OCI-LY1 (cell line): ENCODE results near the gene NACC1.

Source experiments
- EZH2 ChIP-seq: fragments of 200-600 bp; sonication (generic), shearing (Covaris generic); IDR thresholded peaks from 2 replicates; pipeline ENCODE4 v1.8.0; 2017; ENCODE audit warnings: borderline replicate concordance, mixed run types, mild to moderate bottlenecking, antibody characterized with exemption, low read length, moderate library complexity, mixed read lengths
- TF ChIP-seq, protein P1 (sequence below): fragments of 200-600 bp; sonication (generic), shearing (Covaris generic); IDR thresholded peaks from 2 replicates; pipeline ENCODE4 v1.5.1; 2017; ENCODE audit warnings: mild to moderate bottlenecking, antibody characterized with exemption, low read length, moderate library complexity, mixed read lengths

- TF ChIP-seq, protein P1, sequence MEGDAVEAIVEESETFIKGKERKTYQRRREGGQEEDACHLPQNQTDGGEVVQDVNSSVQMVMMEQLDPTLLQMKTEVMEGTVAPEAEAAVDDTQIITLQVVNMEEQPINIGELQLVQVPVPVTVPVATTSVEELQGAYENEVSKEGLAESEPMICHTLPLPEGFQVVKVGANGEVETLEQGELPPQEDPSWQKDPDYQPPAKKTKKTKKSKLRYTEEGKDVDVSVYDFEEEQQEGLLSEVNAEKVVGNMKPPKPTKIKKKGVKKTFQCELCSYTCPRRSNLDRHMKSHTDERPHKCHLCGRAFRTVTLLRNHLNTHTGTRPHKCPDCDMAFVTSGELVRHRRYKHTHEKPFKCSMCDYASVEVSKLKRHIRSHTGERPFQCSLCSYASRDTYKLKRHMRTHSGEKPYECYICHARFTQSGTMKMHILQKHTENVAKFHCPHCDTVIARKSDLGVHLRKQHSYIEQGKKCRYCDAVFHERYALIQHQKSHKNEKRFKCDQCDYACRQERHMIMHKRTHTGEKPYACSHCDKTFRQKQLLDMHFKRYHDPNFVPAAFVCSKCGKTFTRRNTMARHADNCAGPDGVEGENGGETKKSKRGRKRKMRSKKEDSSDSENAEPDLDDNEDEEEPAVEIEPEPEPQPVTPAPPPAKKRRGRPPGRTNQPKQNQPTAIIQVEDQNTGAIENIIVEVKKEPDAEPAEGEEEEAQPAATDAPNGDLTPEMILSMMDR = no peak
- TF ChIP-seq EZH2 = no peak
Observed at GRCh38 chr19:13110099-13110610, 7.9 kb upstream of the NACC1 start.
